ENCODE results near the gene NPHS1.
"Not testable (repeated sequence)": the region's sequence is repeated elsewhere in the genome, so short reads cannot be mapped to it uniquely, and the experiment has no call there.

Gene NPHS1

GRCh38 chr19:35848486-35848885, 3.8 kb downstream of the NPHS1 start:
- no peak for DNase-seq (ENCODE audit: low read depth)

- no peak for DNase-seq (ENCODE audit: low read depth)
Measured at GRCh38 chr19:35847911-35848310, 4.4 kb downstream of the NPHS1 start.

- DNase-seq (ENCODE audit: low read depth): no peak
Measured at GRCh38 chr19:35846038-35846668, 6.2 kb downstream of the NPHS1 start.

- DNase-seq (ENCODE audit: low read depth): no peak
Measured at GRCh38 chr19:35845215-35846037, 6.9 kb downstream of the NPHS1 start.

GRCh38 chr19:35844482-35845214, 7.7 kb downstream of the NPHS1 start:
- no peak for DNase-seq (ENCODE audit: low read depth)

GRCh38 chr19:35843676-35844481, 8.4 kb downstream of the NPHS1 start:
- no peak for DNase-seq (ENCODE audit: low read depth)

- no peak for DNase-seq (ENCODE audit: low read depth)
Measured at GRCh38 chr19:35842666-35843272, 9.5 kb downstream of the NPHS1 start.

GRCh38 chr19:35841961-35842595, 10.2 kb downstream of the NPHS1 start:
- no peak for DNase-seq (ENCODE audit: low read depth)

- not testable (repeated sequence) for DNase-seq (ENCODE audit: low read depth)
Measured at GRCh38 chr19:35836096-35836495, 16.2 kb downstream of the NPHS1 start.

GRCh38 chr19:35833972-35834371, 18.3 kb downstream of the NPHS1 start:
- no peak for DNase-seq (ENCODE audit: low read depth)

- no peak for DNase-seq (ENCODE audit: low read depth)
Measured at GRCh38 chr19:35832054-35832453, 20.2 kb downstream of the NPHS1 start.

GRCh38 chr19:35830986-35831385, 21.3 kb downstream of the NPHS1 start:
- no peak for DNase-seq (ENCODE audit: low read depth)

GRCh38 chr19:35828692-35829301, 23.5 kb downstream of the NPHS1 start:
- DNase-seq (ENCODE audit: low read depth): peak; percentile 26

GRCh38 chr19:35824150-35824549, 28.2 kb downstream of the NPHS1 start:
- no peak for DNase-seq (ENCODE audit: low read depth)

GRCh38 chr19:35822579-35822978, 29.7 kb downstream of the NPHS1 start:
- DNase-seq (ENCODE audit: low read depth): no peak

- DNase-seq (ENCODE audit: low read depth): no peak
Measured at GRCh38 chr19:35818445-35818844, 33.9 kb downstream of the NPHS1 start.

GRCh38 chr19:35816846-35817245, 35.5 kb downstream of the NPHS1 start:
- no peak for DNase-seq (ENCODE audit: low read depth)

- DNase-seq (ENCODE audit: low read depth): no peak
Measured at GRCh38 chr19:35816262-35816661, 36.0 kb downstream of the NPHS1 start.

- DNase-seq (ENCODE audit: low read depth): no peak
Measured at GRCh38 chr19:35813043-35813890, 39.0 kb downstream of the NPHS1 start.

Measured in T follicular helper cell (primary cell).